Ureter (tissue), 1 donor: ENCODE measurements around the gene DLG5. TPM values are rescaled to one million over a fixed set of nuclear protein-coding genes. Genes with fewer than 3 reads are reported as not detected.

Source experiments
- DNase-seq: peaks from one replicate; pipeline ENCODE4 v3.0.0-alpha.2; 2020; ENCODE audit warnings: low spot score
- total RNA-seq: library from RNA; stranded (reverse); gene quantifications from one replicate; pipeline ENCODE4 v1.2.4, GENCODE V29; 2023
- donor health status: DM: yes; HTN: yes; CAD: no.

Gene DLG5
- total RNA-seq, 1 donor from 2014 or later = 75.7 TPM

- no peak for DNase-seq
Observed at GRCh38 chr10:77820349-77820748, 106.2 kb downstream of the DLG5 start.

GRCh38 chr10:77819210-77820112, 107.1 kb downstream of the DLG5 start:
- no peak for DNase-seq

- no peak for DNase-seq
Observed at GRCh38 chr10:77818378-77818777, 108.2 kb downstream of the DLG5 start.

GRCh38 chr10:77817541-77817940, 109.0 kb downstream of the DLG5 start:
- DNase-seq = no peak

GRCh38 chr10:77816311-77816710, 110.2 kb downstream of the DLG5 start:
- no peak for DNase-seq

GRCh38 chr10:77812741-77813140, 113.8 kb downstream of the DLG5 start:
- no peak for DNase-seq

- no peak for DNase-seq
Observed at GRCh38 chr10:77811831-77812430, 114.6 kb downstream of the DLG5 start.

GRCh38 chr10:77810446-77811335, 115.9 kb downstream of the DLG5 start:
- DNase-seq = no peak

GRCh38 chr10:77809336-77809735, 117.2 kb downstream of the DLG5 start:
- DNase-seq = no peak

- DNase-seq = no peak
Observed at GRCh38 chr10:77807706-77808105, 118.8 kb downstream of the DLG5 start.

GRCh38 chr10:77806511-77807157, 119.9 kb downstream of the DLG5 start:
- no peak for DNase-seq

- DNase-seq = no peak
Observed at GRCh38 chr10:77805676-77806075, 120.9 kb downstream of the DLG5 start.

GRCh38 chr10:77804371-77804770, 122.2 kb downstream of the DLG5 start:
- DNase-seq = no peak

- no peak for DNase-seq
Observed at GRCh38 chr10:77801474-77802161, 124.9 kb downstream of the DLG5 start.

GRCh38 chr10:77800738-77801266, 125.8 kb downstream of the DLG5 start:
- DNase-seq = no peak

- DNase-seq = no peak
Observed at GRCh38 chr10:77800320-77800719, 126.2 kb downstream of the DLG5 start.

GRCh38 chr10:77799352-77799751, 127.2 kb downstream of the DLG5 start:
- no peak for DNase-seq

- DNase-seq = no peak
Observed at GRCh38 chr10:77798940-77799339, 127.6 kb downstream of the DLG5 start.

- DNase-seq = no peak
Observed at GRCh38 chr10:77796311-77796915, 130.1 kb downstream of the DLG5 start.

GRCh38 chr10:77795426-77796055, 131.0 kb downstream of the DLG5 start:
- DNase-seq = no peak
